RWPE2 (cell line): ENCODE results near the gene LIMS3.
"Not testable (repeated sequence)": the region's sequence is repeated elsewhere in the genome, so short reads cannot be mapped to it uniquely, and the experiment has no call there.

Experiments
- ATAC-seq: fragments of 200-7000 bp; cut with Tn5 transposase; 3 replicates; pipeline ENCODE4 v1.9.1; 2021; ENCODE audit warnings: low read depth
- DNase-seq: peaks from one replicate; pipeline ENCODE4 v3.0.0-alpha.2; 2020; ENCODE audit warnings: low spot score
- H3K27ac ChIP-seq: fragments of 450-650 bp; 2 replicates; pipeline ENCODE4 v1.5.1; 2017; ENCODE audit warnings: mild to moderate bottlenecking; ENCODE audit not compliant: poor library complexity, severe bottlenecking
- H3K27me3 ChIP-seq: fragments of 250-450 bp; sonication (Bioruptor Pico); 2 replicates; pipeline ENCODE4 v1.5.1; 2021; ENCODE audit warnings: mild to moderate bottlenecking, moderate library complexity; ENCODE audit not compliant: insufficient read depth, poor library complexity, severe bottlenecking
- H3K36me3 ChIP-seq: fragments of 250-450 bp; sonication (Bioruptor Pico); 2 replicates; pipeline ENCODE4 v1.5.1; 2020; ENCODE audit warnings: low read depth, mild to moderate bottlenecking, moderate library complexity
- H3K4me1 ChIP-seq: fragments of 250-450 bp; sonication (Bioruptor Pico); 2 replicates; pipeline ENCODE4 v1.5.1; 2021; ENCODE audit warnings: mild to moderate bottlenecking, moderate library complexity; ENCODE audit not compliant: insufficient read depth, poor library complexity, severe bottlenecking
- H3K4me3 ChIP-seq: fragments of 250-450 bp; sonication (Bioruptor Pico); 2 replicates; pipeline ENCODE4 v1.5.1; 2021; ENCODE audit warnings: mild to moderate bottlenecking, moderate library complexity; ENCODE audit not compliant: severe bottlenecking
- H3K9me3 ChIP-seq: fragments of 250-450 bp; sonication (Bioruptor Pico); 2 replicates; pipeline ENCODE4 v1.5.1; 2021; ENCODE audit warnings: mild to moderate bottlenecking, moderate library complexity; ENCODE audit not compliant: severe bottlenecking

LIMS3 gene, protein sequence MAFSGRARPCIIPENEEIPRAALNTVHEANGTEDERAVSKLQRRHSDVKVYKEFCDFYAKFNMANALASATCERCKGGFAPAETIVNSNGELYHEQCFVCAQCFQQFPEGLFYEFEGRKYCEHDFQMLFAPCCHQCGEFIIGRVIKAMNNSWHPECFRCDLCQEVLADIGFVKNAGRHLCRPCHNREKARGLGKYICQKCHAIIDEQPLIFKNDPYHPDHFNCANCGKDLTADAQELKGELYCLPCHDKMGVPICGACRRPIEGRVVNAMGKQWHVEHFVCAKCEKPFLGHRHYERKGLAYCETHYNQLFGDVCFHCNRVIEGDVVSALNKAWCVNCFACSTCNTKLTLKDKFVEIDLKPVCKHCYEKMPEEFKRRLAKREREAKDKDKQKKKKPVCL

DNA sequence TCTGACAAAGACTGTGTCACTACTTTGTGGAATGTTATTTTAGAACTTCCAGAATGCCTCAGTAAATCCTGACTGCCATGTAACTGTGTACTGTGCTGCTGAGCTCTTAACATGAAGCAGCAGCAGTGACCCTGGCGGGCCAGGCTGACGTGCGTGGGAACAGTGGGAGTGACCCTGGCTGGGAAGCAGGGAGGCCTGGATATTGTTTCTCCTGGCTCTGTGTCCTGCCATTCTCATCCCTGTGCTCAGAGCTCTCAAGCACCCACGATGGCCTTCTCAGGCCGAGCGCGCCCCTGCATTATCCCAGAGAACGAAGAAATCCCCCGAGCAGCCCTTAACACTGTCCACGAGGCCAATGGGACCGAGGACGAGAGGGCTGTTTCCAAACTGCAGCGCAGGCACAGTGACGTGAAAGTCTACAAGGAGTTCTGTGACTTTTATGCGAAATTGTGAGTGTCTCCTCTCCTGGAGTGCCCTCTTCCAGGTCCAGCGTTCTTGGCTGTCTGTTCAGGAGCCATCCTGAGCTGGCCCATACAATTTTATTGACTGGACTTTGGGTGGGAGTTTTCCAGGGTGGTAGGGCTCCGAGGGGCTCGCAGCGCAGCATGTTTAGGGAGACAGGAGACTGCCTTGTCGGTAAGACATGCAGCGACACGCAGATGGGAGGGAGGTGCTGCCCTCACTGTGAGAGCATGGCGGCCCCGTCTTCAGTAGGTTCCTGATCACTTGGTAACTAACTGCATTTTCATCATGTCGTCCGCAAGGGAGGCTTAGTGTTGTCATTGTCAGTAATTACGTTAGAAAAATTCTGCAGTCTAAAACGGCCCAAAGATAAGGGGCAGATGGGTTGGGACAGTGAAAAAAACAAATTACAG lies at the start of gene LIMS3:
Gene LIMS3 (plus strand): TSS at position 227 of the 875 bp plus-strand sequence. CDS start 41 bp downstream, at position 268.
- not testable (repeated sequence) for H3K9me3 ChIP-seq, ATAC-seq, H3K27ac ChIP-seq, H3K4me1 ChIP-seq, H3K4me3 ChIP-seq, H3K36me3 ChIP-seq, DNase-seq, H3K27me3 ChIP-seq

DNA sequence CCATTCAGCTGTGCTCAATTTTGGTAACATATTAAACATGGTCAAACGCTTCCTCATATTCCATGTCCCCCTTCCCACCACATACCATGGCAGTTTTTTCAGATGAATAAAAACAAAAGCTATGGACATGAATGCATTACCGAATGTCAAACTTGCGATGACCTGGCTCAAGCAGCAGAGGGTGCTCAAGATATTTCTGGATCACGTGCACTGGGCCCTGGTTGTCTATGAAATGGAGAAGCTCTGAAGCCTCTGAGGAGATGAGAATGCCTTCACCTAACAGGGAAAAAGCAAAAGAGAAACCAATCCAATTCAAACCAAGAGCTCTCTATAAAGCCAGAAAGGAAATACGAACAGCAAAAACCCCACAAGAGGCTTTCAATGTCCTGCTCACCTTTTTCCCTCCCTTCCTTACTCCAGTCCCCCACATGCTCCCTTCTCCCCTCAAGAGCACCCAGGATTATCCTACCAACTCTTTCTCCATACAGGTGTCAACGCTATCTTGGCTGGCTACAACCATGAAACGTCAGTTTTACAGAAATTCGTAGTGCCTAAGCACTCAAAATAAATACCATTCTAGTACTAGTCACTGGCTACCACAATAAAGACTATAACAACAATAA lies 27.2 kb upstream of the LIMS3 start:
- H3K4me3 ChIP-seq, H3K27me3 ChIP-seq, DNase-seq, H3K27ac ChIP-seq, H3K9me3 ChIP-seq, H3K4me1 ChIP-seq, H3K36me3 ChIP-seq: not testable (repeated sequence)
- peak; percentile 58; the same call in 2 of the 3 replicates for ATAC-seq

DNA sequence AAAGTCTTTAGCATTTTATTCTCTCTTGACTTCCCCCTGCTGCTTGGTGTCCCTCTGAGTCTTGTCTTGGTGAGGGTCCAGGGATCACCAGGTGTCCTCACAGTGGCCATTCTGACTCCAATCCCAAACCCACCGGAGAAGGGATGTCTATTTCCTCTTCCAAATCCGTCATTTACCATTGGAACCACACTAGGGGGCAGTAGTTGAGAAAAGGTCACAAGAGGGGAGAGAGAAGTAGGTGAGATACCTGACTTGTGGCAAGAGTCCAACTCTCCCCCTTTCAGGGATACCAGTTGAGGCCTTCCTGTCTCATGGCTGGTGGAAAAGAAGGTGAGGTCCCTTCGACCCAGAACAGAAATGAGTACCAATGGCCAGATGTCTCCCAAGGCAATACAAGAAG lies 21.9 kb upstream of the LIMS3 start:
- H3K27ac ChIP-seq, H3K36me3 ChIP-seq, H3K9me3 ChIP-seq, H3K27me3 ChIP-seq, H3K4me3 ChIP-seq, H3K4me1 ChIP-seq, ATAC-seq, DNase-seq: not testable (repeated sequence)

DNA sequence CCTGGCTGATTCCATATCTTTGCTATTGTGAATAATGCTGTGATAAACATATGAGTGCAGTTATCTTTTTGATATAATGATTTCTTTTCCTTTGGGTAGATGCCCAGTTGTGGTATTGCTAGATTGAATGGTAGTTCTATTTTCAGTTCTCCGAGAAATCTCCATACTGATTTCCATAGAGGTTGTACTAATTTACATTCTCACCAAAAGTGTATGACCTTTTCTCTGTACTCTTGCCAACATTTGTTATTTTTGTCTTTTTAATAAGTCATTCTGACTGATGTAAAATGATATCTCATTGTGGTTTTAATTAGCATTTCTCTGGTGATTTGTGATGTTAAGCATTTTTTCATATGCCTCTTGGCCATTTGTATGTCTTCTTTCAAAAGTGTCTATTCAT lies 16.4 kb upstream of the LIMS3 start:
- H3K9me3 ChIP-seq, H3K4me3 ChIP-seq, H3K4me1 ChIP-seq, DNase-seq, ATAC-seq, H3K36me3 ChIP-seq, H3K27me3 ChIP-seq, H3K27ac ChIP-seq: not testable (repeated sequence)

DNA sequence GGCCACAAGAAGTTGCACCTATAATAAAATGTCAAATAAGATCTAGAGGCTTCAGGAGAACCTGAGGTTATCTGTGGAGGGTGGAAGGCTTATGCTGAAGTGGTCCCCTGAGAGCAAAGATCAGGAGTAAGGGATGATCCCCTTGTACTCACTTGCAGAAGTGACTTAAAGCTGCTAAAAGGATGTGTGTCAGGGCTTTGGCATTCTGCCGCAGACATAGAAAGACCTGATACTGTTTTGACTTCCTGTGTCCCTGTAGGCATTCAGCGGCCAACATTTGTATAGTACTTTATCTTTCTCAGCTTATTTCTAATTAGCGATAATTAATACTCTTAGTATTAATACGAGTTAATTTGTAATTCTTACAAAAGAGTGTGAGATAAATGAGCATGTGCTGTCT lies 10.1 kb upstream of the LIMS3 start:
- not testable (repeated sequence) for H3K27ac ChIP-seq, H3K9me3 ChIP-seq, H3K4me3 ChIP-seq, H3K36me3 ChIP-seq, DNase-seq, H3K27me3 ChIP-seq, H3K4me1 ChIP-seq
- ATAC-seq: 0 out of 3 replicates have a peak, but pooled peaks have one; percentile 27

DNA sequence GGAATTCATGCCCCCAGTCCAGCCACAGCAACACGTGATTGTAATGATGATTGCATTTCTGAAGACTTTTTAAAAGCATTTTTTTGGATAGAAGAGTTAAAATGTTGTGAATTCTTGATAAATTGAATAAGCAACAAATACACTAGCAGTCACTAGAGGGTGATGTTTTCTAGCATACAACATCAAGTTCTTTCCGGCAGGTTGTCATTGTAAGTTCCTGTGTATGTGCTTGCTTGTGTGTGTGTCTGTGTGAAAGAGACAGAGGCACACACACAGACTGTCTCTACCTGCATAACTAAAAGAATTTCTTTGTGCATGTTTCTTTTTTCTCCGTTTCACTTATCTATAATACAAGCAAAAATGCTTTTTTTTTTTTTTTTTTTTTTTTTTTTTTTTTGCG lies 8.6 kb upstream of the LIMS3 start:
- not testable (repeated sequence) for H3K9me3 ChIP-seq, H3K36me3 ChIP-seq, H3K27me3 ChIP-seq, H3K27ac ChIP-seq, DNase-seq, H3K4me3 ChIP-seq, H3K4me1 ChIP-seq
- ATAC-seq: 0 out of 3 replicates have a peak, but pooled peaks have one; percentile 33

DNA sequence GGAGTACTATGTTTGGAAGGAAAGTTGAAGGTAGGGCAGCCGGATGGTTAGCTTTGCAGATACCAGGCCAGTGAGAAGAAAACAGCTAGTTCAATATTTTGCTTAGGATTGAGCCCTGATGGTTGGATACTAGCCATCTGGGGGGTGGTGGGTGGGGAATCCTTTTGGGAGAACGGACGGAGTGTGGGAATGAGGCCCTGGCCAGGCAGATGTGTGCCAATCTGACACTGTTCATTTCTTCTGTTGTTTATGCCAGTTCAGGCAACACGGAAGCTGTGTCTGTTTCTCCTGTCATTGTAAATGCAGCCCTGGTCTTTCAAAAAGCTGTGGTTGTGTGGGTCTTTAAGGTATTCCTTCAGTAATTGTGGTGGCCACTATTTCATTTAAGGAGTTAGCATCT lies 7.5 kb upstream of the LIMS3 start:
- not testable (repeated sequence) for DNase-seq, H3K27ac ChIP-seq, H3K4me3 ChIP-seq, H3K36me3 ChIP-seq, H3K9me3 ChIP-seq, ATAC-seq, H3K27me3 ChIP-seq, H3K4me1 ChIP-seq

DNA sequence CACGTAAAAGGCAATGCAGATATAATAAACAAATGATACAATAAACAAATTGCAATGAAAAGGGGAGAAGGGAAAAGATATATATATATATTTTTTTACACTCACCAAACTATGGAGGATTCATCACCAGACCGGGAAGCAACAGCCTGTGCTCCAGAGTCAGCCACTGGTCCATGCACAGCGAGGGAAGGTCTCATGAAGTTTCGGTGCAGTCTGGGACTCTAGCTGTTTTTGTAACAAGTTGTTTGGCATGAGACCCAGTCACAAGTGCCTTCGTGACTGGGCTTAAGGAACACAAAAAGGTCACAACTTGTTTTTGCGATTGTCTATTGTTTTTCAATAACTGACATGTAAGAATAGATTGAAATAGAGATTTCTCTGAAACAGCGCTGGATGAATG lies 4.8 kb upstream of the LIMS3 start:
- ATAC-seq, H3K9me3 ChIP-seq, H3K4me3 ChIP-seq, H3K36me3 ChIP-seq, H3K27me3 ChIP-seq, DNase-seq, H3K27ac ChIP-seq, H3K4me1 ChIP-seq: not testable (repeated sequence)

DNA sequence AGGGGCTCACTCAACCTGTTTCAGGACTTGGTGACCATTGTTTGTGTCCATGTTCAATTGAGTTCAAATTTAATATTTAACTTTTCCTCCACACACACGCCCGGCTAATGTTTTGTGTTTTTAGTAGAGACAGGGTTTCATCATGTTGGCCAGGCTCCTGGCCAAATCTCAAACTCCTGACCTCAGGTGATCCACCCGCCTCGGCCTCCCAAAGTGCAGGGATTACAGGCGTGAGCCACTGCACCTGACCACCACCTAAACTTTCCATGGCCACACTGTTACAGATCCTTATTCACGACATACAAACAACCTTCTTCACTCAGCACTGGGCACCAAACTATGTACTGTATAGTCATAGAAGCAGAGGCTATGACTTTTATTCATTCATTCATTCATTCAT lies 4.3 kb upstream of the LIMS3 start:
- H3K9me3 ChIP-seq: not testable (repeated sequence)

DNA sequence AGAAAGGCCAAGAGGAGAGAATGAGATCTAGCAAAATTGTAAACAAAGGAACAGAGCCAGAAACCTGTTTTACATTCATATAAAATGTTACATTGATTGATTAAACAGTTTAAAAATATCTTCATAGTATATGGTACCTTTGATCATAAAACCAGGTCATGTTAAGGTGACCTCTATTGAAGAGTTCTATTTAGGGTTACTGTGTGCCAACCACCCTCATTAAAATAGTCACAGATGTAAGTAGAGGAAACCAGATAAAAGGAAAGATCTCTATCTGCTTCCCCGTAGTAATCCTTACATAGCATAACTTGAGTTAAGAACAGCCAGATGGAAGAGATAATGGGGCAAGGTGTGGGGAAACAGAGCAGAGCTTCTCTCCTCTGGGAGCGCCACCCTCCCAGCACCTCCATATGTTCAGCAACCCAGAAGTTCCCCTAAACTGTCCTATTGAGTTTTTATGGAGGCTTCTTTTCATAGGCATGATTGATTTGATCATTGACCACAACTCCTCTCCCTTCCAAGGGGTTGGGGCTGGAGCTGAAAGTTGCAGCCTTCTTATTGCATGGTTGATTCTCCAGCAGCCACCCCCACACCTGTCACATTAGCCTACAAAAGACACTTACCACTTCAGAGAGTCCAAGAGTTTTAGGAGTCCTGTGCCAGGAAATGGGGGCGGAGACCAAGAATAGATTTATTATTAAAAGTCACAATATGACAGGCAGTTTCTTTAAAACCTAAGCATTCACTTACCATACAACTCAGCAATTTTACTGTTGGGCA lies 3.2 kb upstream of the LIMS3 start:
- not testable (repeated sequence) for H3K27ac ChIP-seq, DNase-seq, H3K4me1 ChIP-seq, H3K36me3 ChIP-seq, ATAC-seq, H3K9me3 ChIP-seq, H3K27me3 ChIP-seq, H3K4me3 ChIP-seq

More for the DNA sequence above, 4.3 kb upstream of the LIMS3 start:
- ATAC-seq, H3K27me3 ChIP-seq, H3K4me1 ChIP-seq, H3K4me3 ChIP-seq, H3K27ac ChIP-seq, H3K36me3 ChIP-seq, DNase-seq: not testable (repeated sequence)
